Heart right ventricle (tissue), 16 donors: ENCODE results near the gene DDOST. TPM values are rescaled to one million over a fixed set of nuclear protein-coding genes. Genes with fewer than 3 reads are reported as not detected.

Source experiments
- ATAC-seq, 8 donors: fragments of 200-7000 bp; cut with Tn5 transposase; one replicate each; pipeline ENCODE4 v1.9.1; 2020; ENCODE audit warnings: mild to moderate bottlenecking in 8 of 8, moderate library complexity in 8 of 8, moderate number of reproducible peaks in 1 of 8
- DNase-seq, 2 donors: peaks; one replicate each; pipeline ENCODE4 v3.0.0-alpha.2; 2020
- H3K27ac ChIP-seq, 10 donors: fragments of 200-600 bp; sonication (generic) in 2 of 10; one replicate each; pipeline versions ENCODE4 v1.5.0 to v1.8.0; 2020 to 2022; ENCODE audit warnings: mild to moderate bottlenecking in 3 of 10
- H3K27me3 ChIP-seq, 7 donors: fragments of 200-600 bp; one replicate each; pipeline ENCODE4 v1.8.0; 2021 to 2022; ENCODE audit warnings: mild to moderate bottlenecking in 2 of 7
- H3K36me3 ChIP-seq, 9 donors: fragments of 200-600 bp; sonication (generic) in 1 of 9; one replicate each; pipeline versions ENCODE4 v1.5.0 to v1.8.0; 2020 to 2022; ENCODE audit warnings: mild to moderate bottlenecking in 2 of 9
- H3K4me1 ChIP-seq, 9 donors: fragments of 200-600 bp; sonication (generic) in 1 of 9; one replicate each; pipeline versions ENCODE4 v1.5.0 to v1.8.0; 2020 to 2022; ENCODE audit warnings: mild to moderate bottlenecking in 4 of 9
- H3K4me3 ChIP-seq, 10 donors: fragments of 200-600 bp; sonication (generic) in 2 of 10; one replicate each; pipeline versions ENCODE4 v1.5.0 to v1.8.0; 2020 to 2022; ENCODE audit warnings: mild to moderate bottlenecking in 7 of 10, moderate library complexity in 2 of 10
- H3K9me3 ChIP-seq, 11 donors: fragments of 200-600 bp in 10 of 11; sonication (generic) in 2 of 11; one replicate each; pipeline versions ENCODE4 v1.5.0 to v1.8.0; 2013 to 2022; ENCODE audit warnings: mild to moderate bottlenecking in 2 of 11, control low read depth in 1 of 11, moderate library complexity in 1 of 11
- WGBS, 2 donors: extraction: QIAGEN DNeasy Blood & Tissue Kit; methylation state at CpG; one replicate each; pipeline ENCODE4 v1.1.7; 2013; ENCODE audit warnings: inconsistent platforms in 1 of 2; 5-methylcytosine and 5-hydroxymethylcytosine counted together
- intact Hi-C, 10 donors: fragments of 100-400 bp; cut with DNase I; formaldehyde crosslinking; loops; one replicate each; pipeline versions ENCODE4 v1.11.1 to v1.14.2; 2022
- polyA plus RNA-seq, 2 donors: library from polyadenylated mRNA; stranded (reverse); fragments of 200-250 nt; gene quantifications; one replicate each; pipeline ENCODE4 v1.2.3, GENCODE V29; 2013
- total RNA-seq, 10 donors: library from RNA; stranded (reverse); fragmentation: NEBNext Ultra II Directional in 3 of 10; extraction: Animal tissue kit (Norgen Biotek cat#: 25700) in 3 of 10; gene quantifications; one replicate each; pipeline versions ENCODE4 v1.2.1 to v1.2.4, GENCODE V29; 2021 to 2023
- TF ChIP-seq, protein P1 (sequence below), 9 donors: fragments of 200-600 bp; sonication (generic) in 2 of 9; IDR thresholded peaks; one replicate each; pipeline versions ENCODE4 v1.5.0 to v1.8.0; 2021 to 2022; ENCODE audit warnings: antibody characterized with exemption in 9 of 9, mild to moderate bottlenecking in 5 of 9, moderate library complexity in 1 of 9
- donor health status: Arrhythmogenic right ventricular cardiomyopathy.
- donor health status: ischemic (EF 13 %, LVEDD 7.1; RV severe dilation, severe dysfunction).
- donor health status: healthy with polysubstance abuse.
- donor health status: DM: no; HTN: yes; CAD: no.
- donor health status: DM: no; HTN: no; CAD: no.
- donor health status: ischemic (EF 25% LVEDD 6.9; RV normal size, moderate dysfunction).
- donor health status: ischemic (EF 25% LVEDD 5.7; RV mildly dilated, moderate dysfunction).
- donor health status: healthy.
- donor health status: DM: yes; HTN: yes; CAD: no.
- donor health status: Ischemic cardiomyopathy.
- donor health status: ischemic (EF 35%, LVEDD 5.7; RV mildly dilated, moderate dysfunction).
- donor health status: nonischemic (EF 11% LVEDD 7.7; RV severe dilation, severe dysfunction).
- donor health status: DM: yes; HTN: yes; CAD: no.
- donor health status: PGD.
- donor health status: ischemic (EF 29% LVEDD 5.4; RV normal size, mild dysfunction).
- donor health status: nonischemic (EF 23%, LVEDD 6.1; RV moderate dilation, normal function).

DDOST gene
- total and polyA plus RNA-seq, 12 donors: 98.8 to 222 (median 124) TPM

DNA sequence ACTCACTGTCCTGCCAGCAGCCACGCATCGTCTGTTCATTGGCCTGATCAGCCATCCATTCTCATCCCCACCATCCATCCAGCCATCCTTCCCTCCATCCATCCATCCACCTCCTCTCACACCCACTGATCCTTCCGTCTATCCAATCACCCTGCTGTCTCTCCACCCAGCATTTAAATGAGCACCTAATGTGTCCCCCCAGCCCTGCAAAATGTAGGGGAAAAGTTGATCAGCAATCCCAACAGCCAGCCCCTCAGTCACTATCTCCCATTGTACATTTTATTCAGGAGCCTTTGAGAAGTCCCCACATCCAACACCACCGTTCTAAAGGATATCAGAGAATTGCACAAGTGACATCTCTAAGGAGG is 11.1 kb upstream of the DDOST start:
- H3K4me1 ChIP-seq: peaks cover 0 to 4% (median 0%) of the 10 kb centered on the region in 9 donors
- DNase-seq: no peak
- H3K9me3 ChIP-seq: no peaks in the 10 kb centered on the region
- no peak for ATAC-seq
- H3K36me3 ChIP-seq: peaks cover 0 to 56% (median 5%) of the 10 kb centered on the region in 9 donors
- TF ChIP-seq, protein P1, sequence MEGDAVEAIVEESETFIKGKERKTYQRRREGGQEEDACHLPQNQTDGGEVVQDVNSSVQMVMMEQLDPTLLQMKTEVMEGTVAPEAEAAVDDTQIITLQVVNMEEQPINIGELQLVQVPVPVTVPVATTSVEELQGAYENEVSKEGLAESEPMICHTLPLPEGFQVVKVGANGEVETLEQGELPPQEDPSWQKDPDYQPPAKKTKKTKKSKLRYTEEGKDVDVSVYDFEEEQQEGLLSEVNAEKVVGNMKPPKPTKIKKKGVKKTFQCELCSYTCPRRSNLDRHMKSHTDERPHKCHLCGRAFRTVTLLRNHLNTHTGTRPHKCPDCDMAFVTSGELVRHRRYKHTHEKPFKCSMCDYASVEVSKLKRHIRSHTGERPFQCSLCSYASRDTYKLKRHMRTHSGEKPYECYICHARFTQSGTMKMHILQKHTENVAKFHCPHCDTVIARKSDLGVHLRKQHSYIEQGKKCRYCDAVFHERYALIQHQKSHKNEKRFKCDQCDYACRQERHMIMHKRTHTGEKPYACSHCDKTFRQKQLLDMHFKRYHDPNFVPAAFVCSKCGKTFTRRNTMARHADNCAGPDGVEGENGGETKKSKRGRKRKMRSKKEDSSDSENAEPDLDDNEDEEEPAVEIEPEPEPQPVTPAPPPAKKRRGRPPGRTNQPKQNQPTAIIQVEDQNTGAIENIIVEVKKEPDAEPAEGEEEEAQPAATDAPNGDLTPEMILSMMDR (IDR thresholded peaks at IDR 0.05): no peak
- no peaks in the 10 kb centered on the region for H3K27me3 ChIP-seq
- H3K27ac ChIP-seq: no peak overlapping the region
- no peak overlapping the region for H3K4me3 ChIP-seq
- intact Hi-C loops: no loop called here
- whole genome bisulfite sequencing, 2 donors: 89 to 90% methylated on average over 4 of the region's 4 CpGs

DNA sequence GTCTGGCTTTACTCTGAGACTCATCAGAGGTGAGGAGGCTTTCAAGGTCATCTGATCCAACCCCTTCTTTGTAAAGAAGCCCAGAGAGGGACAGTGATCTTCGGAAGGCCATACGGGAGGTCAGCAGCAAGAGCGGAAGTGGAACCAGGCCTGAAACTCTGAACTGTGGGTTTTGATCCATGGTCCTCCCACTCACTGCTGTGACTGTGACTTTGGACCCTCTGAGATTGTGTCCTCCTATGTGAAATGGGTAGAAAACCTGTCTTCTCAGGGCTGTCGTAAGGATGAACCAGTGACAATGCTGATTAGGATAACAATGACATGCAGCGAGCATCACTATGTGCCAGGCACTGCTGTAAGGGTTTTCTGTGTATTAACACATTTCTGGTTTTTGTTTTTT is 9.8 kb upstream of the DDOST start:
- Histone ChIP-seq H3K4me3 (no peak overlapping the region), H3K27me3 (no peaks in the 10 kb centered on the region), H3K27ac (no peak overlapping the region), H3K36me3 (peaks cover 0 to 48% (median 5%) of the 10 kb centered on the region in 9 donors), H3K4me1 (peaks cover 0 to 12% (median under 1%) of the 10 kb centered on the region in 9 donors), H3K9me3 (no peaks in the 10 kb centered on the region)
- no peak for ATAC-seq
- TF ChIP-seq, protein P1 (IDR thresholded peaks at IDR 0.05): no peak
- intact Hi-C loops: no loop called here
- no peak for DNase-seq
- 94 to 95% methylated on average over 5 of the region's 5 CpGs for WGBS, 2 donors

DNA sequence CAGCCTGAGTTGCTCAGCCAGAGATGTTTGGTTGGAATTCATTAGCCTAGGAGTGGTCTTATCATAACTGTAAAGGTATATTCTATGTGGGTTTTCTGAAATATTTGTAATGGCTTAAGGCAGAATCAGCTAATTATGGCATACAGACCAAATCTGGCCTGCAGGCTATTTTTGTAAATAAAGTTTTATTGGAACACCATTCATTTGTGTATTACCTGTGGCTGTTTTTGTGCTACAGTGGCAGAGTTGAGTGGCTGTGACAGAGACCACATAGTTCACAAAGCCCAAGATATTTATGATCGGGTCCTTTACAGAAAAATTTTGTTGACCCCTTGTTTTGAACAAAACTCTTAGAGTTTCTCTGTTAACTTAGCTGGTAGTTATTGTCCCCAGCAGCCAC is 7.4 kb upstream of the DDOST start:
- TF ChIP-seq, protein P1 (IDR thresholded peaks at IDR 0.05): no peak

DNA sequence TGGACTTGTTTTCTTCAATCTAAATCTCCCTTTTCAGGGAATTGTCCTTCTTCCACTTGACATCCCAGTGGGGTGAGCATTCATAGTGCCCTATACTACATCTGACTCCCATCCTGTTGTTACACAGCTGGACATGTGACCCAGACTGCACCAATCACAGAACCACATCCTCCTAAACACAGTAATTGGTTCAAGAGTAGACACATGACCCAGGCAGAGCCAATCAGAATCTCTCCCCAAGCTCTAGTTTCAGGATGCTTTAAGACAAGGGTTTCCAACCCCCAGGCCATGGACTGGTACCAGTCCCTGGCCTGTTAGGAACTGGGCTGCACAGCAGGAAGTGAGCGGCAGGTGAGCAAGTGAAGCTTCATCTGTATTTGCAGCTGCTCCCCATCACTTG is 5.6 kb upstream of the DDOST start:
- Histone ChIP-seq H3K4me3 (peak overlapping the region in 3 of 10 donors; percentile 11 to 32 (median 16)), H3K36me3 (peaks cover 0 to 27% (median 5%) of the 10 kb centered on the region in 9 donors), H3K27ac (peak overlapping the region; percentile 48 to 85 (median 69)), H3K4me1 (peaks cover 0 to 29% (median 11%) of the 10 kb centered on the region in 9 donors), H3K9me3 (no peaks in the 10 kb centered on the region), H3K27me3 (no peaks in the 10 kb centered on the region)
- WGBS, 2 donors: 93 to 95% methylated on average over 1 of the region's 1 CpG
- TF ChIP-seq, protein P1 (IDR thresholded peaks at IDR 0.05): no peak
- DNase-seq (no peak), ATAC-seq (peak in 5 of 8 donors; percentile 31 to 50 (median 38))
- intact Hi-C loops: no loop called here

More for the DNA sequence above, 7.4 kb upstream of the DDOST start:
- DNase-seq: no peak
- 96 to 97% methylated on average over 1 of the region's 1 CpG for whole genome bisulfite sequencing, 2 donors
- peaks cover 0 to 20% (median 6%) of the 10 kb centered on the region in 9 donors for H3K4me1 ChIP-seq
- no peak for ATAC-seq
- H3K4me3 ChIP-seq: no peak overlapping the region
- intact Hi-C loops: no loop called here
- peaks cover 0 to 40% (median 5%) of the 10 kb centered on the region in 9 donors for H3K36me3 ChIP-seq
- no peak overlapping the region for H3K27ac ChIP-seq
- H3K9me3 ChIP-seq: no peaks in the 10 kb centered on the region
- H3K27me3 ChIP-seq: no peaks in the 10 kb centered on the region
